Measurements from ENCODE around the gene BTBD6.

Gene BTBD6

DNA sequence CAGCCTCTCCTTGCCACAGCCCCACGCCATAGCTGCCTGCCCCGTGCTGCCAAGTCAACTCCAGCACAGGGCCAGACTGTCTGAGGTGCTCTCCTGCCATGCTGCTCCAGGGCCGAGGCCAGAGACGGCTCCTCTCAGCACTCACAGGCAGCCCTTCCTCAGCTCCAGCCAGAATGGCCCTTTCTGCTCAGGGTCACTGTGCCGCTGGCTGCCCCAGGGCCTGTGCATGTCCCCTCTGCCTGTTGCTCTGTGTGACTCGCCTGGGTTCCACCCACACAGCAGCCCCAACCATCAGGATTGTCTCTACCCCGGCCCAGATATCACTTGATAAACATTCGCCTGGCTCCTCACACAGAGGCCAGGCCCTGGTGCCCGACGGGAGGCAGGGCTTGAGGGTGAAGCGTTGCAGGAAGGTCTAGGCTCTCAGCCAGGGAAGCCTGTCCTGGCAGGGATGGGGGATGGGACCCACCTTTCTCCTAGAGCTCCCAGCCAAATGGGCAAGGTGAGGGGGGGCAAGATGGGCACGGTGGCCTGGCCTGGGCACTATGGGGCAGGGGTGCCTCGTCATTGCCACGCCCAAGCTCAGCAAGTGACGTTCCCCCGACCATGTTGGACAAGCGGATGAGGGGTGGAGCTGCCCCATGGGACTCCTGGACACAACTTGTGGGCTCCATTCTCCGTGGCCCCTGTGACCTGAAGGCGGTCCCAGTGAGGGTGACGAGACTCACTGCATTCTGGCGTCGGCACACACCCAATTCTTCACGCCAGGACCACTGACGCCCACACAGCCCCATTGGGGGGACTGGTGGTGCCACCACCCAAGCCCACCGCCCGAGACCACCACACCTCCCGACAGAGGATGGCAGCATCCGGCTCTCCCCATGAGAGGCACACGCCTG, 27.4 kb upstream of the BTBD6 start:
- TF ChIP-seq, protein P1, sequence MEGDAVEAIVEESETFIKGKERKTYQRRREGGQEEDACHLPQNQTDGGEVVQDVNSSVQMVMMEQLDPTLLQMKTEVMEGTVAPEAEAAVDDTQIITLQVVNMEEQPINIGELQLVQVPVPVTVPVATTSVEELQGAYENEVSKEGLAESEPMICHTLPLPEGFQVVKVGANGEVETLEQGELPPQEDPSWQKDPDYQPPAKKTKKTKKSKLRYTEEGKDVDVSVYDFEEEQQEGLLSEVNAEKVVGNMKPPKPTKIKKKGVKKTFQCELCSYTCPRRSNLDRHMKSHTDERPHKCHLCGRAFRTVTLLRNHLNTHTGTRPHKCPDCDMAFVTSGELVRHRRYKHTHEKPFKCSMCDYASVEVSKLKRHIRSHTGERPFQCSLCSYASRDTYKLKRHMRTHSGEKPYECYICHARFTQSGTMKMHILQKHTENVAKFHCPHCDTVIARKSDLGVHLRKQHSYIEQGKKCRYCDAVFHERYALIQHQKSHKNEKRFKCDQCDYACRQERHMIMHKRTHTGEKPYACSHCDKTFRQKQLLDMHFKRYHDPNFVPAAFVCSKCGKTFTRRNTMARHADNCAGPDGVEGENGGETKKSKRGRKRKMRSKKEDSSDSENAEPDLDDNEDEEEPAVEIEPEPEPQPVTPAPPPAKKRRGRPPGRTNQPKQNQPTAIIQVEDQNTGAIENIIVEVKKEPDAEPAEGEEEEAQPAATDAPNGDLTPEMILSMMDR (IDR thresholded peaks at IDR 0.05): no peak
- peaks cover 62% of the 10 kb centered on the region for H3K36me3 ChIP-seq
- no peaks in the 10 kb centered on the region for H3K9me3 ChIP-seq
- no peaks in the 10 kb centered on the region for H3K4me1 ChIP-seq (ENCODE audit: control insufficient read depth in 1 of 2, insufficient read depth in 1 of 2, low read depth in 1 of 2, low read length in 1 of 2)
- H3K27ac ChIP-seq: no peak overlapping the region
- no peaks in the 10 kb centered on the region for H3K27me3 ChIP-seq
- no peak overlapping the region for H3K4me3 ChIP-seq (ENCODE audit: low read depth in 1 of 2, low read length in 1 of 2)

DNA sequence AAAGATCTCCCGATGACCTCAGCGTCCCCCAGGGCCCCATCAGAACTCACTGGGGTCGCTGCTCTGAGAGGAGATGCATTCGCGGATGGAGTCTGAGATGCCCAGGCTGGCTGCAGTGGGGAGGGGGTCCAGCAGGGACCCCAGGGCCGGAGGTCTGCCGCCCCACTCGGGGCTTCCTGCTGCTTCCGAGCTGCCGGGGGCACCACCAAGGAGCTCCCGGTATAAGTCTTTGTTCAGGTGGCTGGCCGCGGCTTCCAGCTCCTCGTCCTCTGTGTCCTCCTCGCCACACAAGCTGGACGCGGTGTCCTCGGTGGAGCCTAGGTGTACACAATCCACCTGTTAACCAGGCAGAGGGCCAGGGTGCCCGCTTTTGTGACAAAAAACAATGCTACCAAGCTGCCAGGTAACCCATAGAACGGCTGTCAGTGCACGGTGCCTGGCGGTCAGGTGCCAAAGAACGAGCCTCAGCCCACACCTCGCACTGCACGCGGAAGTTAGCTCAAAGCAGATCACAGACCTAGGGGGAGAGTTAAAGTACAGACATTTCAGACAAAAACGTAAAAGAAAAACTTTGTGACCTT, 26.6 kb upstream of the BTBD6 start:
- H3K36me3 ChIP-seq: peaks cover 69% of the 10 kb centered on the region
- no peaks in the 10 kb centered on the region for H3K9me3 ChIP-seq
- H3K4me1 ChIP-seq (ENCODE audit: control insufficient read depth in 1 of 2, insufficient read depth in 1 of 2, low read depth in 1 of 2, low read length in 1 of 2): no peaks in the 10 kb centered on the region
- no peaks in the 10 kb centered on the region for H3K27me3 ChIP-seq
- TF ChIP-seq, protein P1 (IDR thresholded peaks at IDR 0.05): no peak
- no peak overlapping the region for H3K4me3 ChIP-seq (ENCODE audit: low read depth in 1 of 2, low read length in 1 of 2)
- no peak overlapping the region for H3K27ac ChIP-seq

DNA sequence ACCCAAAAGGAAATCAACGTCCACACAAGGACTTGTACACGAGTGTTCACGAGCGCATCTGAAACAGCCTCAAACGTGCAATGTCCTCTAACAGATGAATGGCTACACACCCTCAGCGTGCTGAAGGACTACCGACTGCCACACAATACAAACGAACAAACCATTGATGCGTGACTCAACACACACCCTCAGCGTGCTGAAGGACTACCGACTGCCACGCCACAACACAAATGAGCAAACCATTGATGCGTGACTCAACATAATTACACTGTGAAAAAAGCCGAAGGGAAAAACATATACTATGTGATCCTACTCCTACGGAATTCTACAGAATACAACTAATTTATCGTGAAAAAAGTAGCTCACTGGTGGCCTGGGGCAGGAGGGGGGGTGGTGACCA, 25.1 kb upstream of the BTBD6 start:
- Histone ChIP-seq H3K27me3 (no peaks in the 10 kb centered on the region), H3K27ac (no peak overlapping the region), H3K36me3 (peaks cover 54% of the 10 kb centered on the region), H3K4me1 (ENCODE audit: control insufficient read depth in 1 of 2, insufficient read depth in 1 of 2, low read depth in 1 of 2, low read length in 1 of 2) (no peaks in the 10 kb centered on the region), H3K9me3 (no peaks in the 10 kb centered on the region), H3K4me3 (ENCODE audit: low read depth in 1 of 2, low read length in 1 of 2) (no peak overlapping the region)
- TF ChIP-seq, protein P1 (IDR thresholded peaks at IDR 0.05): no peak

DNA sequence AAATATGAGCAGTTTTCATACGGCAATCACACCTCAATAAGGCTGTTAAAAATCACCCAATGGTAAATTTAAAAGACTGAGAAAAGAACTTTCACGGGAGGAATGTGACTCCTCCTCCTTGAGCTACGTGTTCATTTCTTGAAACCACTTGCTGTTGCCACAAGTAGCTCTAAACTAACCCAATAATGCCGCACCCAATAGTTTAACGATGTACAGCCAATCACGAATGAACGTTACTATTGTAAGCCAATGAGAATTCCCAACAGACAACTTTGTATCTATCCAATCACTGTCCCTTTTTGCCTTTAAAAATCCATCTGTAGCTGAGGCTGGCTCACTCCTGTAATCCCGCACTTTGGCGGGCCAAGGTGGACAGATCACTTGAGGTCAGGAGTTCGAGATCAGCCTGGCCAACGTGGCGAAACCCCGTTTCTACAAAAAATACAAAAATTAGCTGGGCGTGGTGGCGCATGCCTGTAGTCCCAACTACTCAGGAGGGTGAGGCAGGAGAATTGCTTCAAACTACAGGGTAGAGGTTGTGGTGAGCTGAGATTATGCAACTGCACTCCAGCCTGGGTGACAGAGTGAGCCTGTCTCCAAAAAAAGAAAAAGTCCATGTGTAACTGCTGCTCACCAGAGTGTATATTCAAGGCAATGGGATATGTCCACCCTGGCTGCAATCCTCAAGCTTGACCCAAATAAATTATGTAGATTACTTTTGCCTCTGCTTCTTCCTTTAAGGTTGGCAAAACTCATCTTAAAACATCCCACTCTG, 24.4 kb upstream of the BTBD6 start:
- H3K27ac ChIP-seq: no peak overlapping the region
- no peaks in the 10 kb centered on the region for H3K4me1 ChIP-seq (ENCODE audit: control insufficient read depth in 1 of 2, insufficient read depth in 1 of 2, low read depth in 1 of 2, low read length in 1 of 2)
- TF ChIP-seq, protein P1 (IDR thresholded peaks at IDR 0.05): no peak
- H3K36me3 ChIP-seq: peaks cover 47% of the 10 kb centered on the region
- H3K27me3 ChIP-seq: no peaks in the 10 kb centered on the region
- no peaks in the 10 kb centered on the region for H3K9me3 ChIP-seq
- H3K4me3 ChIP-seq (ENCODE audit: low read depth in 1 of 2, low read length in 1 of 2): no peak overlapping the region

DNA sequence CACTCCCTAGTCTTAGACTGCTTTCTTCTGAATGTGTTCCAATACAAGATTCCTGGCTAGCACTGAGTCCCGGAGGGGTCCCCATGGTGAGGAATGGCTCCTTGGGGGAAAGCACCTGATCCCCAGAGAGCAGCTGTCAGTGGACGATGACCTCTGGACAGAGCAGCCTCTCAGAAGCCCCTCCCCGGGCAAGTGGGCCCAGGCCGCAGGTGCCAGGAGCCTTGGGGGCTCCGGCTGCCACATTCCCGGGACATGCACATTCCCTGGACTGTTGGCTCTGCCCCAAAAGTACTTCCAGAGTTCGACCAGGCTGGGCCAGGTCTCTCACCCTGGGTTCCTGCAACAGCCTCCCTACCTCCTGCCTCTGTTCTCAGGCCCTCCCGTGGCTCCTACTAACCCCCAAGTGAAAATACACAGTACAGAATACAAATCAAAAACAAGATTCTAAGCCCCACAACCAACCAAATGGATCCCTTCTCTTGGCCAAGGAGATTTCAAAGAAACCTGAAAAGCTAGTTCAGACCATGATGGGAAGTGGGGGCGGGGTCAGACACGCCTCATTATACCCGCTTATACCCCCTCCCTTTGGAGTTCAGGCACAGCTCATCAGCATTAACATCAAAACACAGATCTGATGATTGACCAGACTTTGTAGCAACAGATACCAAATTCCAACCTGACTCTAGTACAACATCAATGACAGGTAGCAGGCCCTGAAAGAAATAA, 23.3 kb upstream of the BTBD6 start:
- H3K27me3 ChIP-seq: no peaks in the 10 kb centered on the region
- TF ChIP-seq, protein P1 (IDR thresholded peaks at IDR 0.05): no peak
- peaks cover 37% of the 10 kb centered on the region for H3K36me3 ChIP-seq
- no peak overlapping the region for H3K4me3 ChIP-seq (ENCODE audit: low read depth in 1 of 2, low read length in 1 of 2)
- no peaks in the 10 kb centered on the region for H3K4me1 ChIP-seq (ENCODE audit: control insufficient read depth in 1 of 2, insufficient read depth in 1 of 2, low read depth in 1 of 2, low read length in 1 of 2)
- H3K9me3 ChIP-seq: no peaks in the 10 kb centered on the region
- no peak overlapping the region for H3K27ac ChIP-seq
